ENCODE measurements around the gene MMS19. TPM values are rescaled to one million over a fixed set of nuclear protein-coding genes. Genes with fewer than 3 reads are reported as not detected.

Gene MMS19
- total and polyA plus RNA-seq, 10 of the 15 experiments (the other 5 are each of a cell fraction or from before 2014, with no cell fraction given) = 40.2 to 112 (median 69.0) TPM

GRCh38 chr10:97533888-97534287 lies 35.7 kb upstream of the MMS19 start:
- H3K27me3 ChIP-seq (replicated peaks in 1 of 2; ENCODE audit: control insufficient read depth in 2 of 2, insufficient read depth in 2 of 2, low read length in 1 of 2) = no peaks in the 10 kb centered on the region
- no peaks in the 10 kb centered on the region for H4K20me1 ChIP-seq (ENCODE audit: control insufficient read depth, insufficient read depth)
- no peak for ATAC-seq
- H3K36me3 ChIP-seq (ENCODE audit: control insufficient read depth in 2 of 2, insufficient read depth in 2 of 2, low read length in 1 of 2) = no peaks in the 10 kb centered on the region
- FAIRE-seq = no peak
- no peak overlapping the region for H3K4me2 ChIP-seq (ENCODE audit: control insufficient read depth, insufficient read depth)
- no peak overlapping the region for H2AFZ ChIP-seq (ENCODE audit: control insufficient read depth, low read depth, low read length)
- BruUV-seq (replicated peaks) = no TSS peak
- H3K79me2 ChIP-seq (ENCODE audit: control insufficient read depth, insufficient read depth, low read length) = no peaks in the 10 kb centered on the region
- DNase-seq (ENCODE audit: low read depth, low spot score) = no peak
- H3K9ac ChIP-seq (ENCODE audit: control insufficient read depth, insufficient read depth, low read length) = no peak overlapping the region
- no peak for TF ChIP-seq JUNB (IDR thresholded peaks at IDR 0.05)
- TF ChIP-seq ESRRA (IDR thresholded peaks at IDR 0.05; ENCODE audit: low read length) = no peak
- no peak for TF ChIP-seq RAD21 (IDR thresholded peaks at IDR 0.05; ENCODE audit: insufficient read depth, low read depth, low read length)
- TF ChIP-seq CREM (IDR thresholded peaks at IDR 0.05; ENCODE audit: low read depth) = no peak
- no peak for TF ChIP-seq NFYB (IDR thresholded peaks at IDR 0.05; ENCODE audit: insufficient read depth, low read depth, low read length)
- no peak for TF ChIP-seq E4F1 (IDR thresholded peaks at IDR 0.05; ENCODE audit: borderline replicate concordance, partially characterized antibody)
- TF ChIP-seq MEF2A (IDR thresholded peaks at IDR 0.05; ENCODE audit: insufficient read depth, low read depth, low read length) = no peak
- no peak for TF ChIP-seq TCF12 (IDR thresholded peaks at IDR 0.05; ENCODE audit: low read depth, low read length)
- no peak for TF ChIP-seq IKZF2 (IDR thresholded peaks at IDR 0.05)
- TF ChIP-seq SMAD5 (IDR thresholded peaks at IDR 0.05; ENCODE audit: low read depth) = no peak
- TF ChIP-seq SMC3 (IDR thresholded peaks at IDR 0.05; ENCODE audit: borderline replicate concordance, low read length) = no peak
- CTCF ChIA-PET = interaction anchor here (0.7 to 4.8 kb wide), 18 partner anchors 10 to 229 kb away, joined by 3 to 62 read pairs (median 4); partner anchors contain the start of gene AVPI1
- 25% methylated on average over 6 of the region's 6 CpGs for WGBS (ENCODE audit: insufficient coverage, insufficient replicate concordance, low lambda C conversion rate, missing lambda C conversion rate)
- H3K4me3 ChIP-seq = no peak overlapping the region
- SMC1A ChIA-PET (ENCODE audit: uncharacterized antibody, unreplicated experiment) = interaction anchor here (0.7 to 1.8 kb wide), 4 partner anchors 20 to 73 kb away, joined by 3 to 7 read pairs (median 4); no protein-coding TSS in a partner anchor
- H3K9me3 ChIP-seq (replicated peaks; ENCODE audit: control insufficient read depth, insufficient read depth, low read length) = no peaks in the 10 kb centered on the region
- in situ Hi-C loops (cut with MboI) (no loop called here), intact Hi-C loops (cut with micrococcal nuclease; ENCODE audit: unreplicated experiment) (loop anchor here (2.0 kb wide), 1 partner anchor 19 kb away; no protein-coding TSS in a partner anchor)
- RAD21 ChIA-PET (ENCODE audit: unreplicated experiment) = interaction anchor here (1.1 to 3.1 kb wide), 2 partner anchors 20 to 127 kb away, joined by 4 to 13 read pairs; no protein-coding TSS in a partner anchor
- H3K4me1 ChIP-seq (ENCODE audit: control insufficient read depth, insufficient read depth, low read length) = no peaks in the 10 kb centered on the region
- no peak overlapping the region for H3K27ac ChIP-seq (ENCODE audit: control insufficient read depth, insufficient read depth)
- POLR2A ChIA-PET = interaction anchor here (0.7 kb wide), 1 partner anchor 50 kb away, joined by 4 read pairs; no protein-coding TSS in a partner anchor
